ENCODE results near the gene PARP11. TPM values are rescaled to one million over a fixed set of nuclear protein-coding genes. Genes with fewer than 3 reads are reported as not detected.
A peak's percentile ranks its signal among the peaks of the same experiment; 100 is the strongest.

PARP11 gene
- total RNA-seq, 1 donor from 2014 or later: 10.4 TPM

DNA sequence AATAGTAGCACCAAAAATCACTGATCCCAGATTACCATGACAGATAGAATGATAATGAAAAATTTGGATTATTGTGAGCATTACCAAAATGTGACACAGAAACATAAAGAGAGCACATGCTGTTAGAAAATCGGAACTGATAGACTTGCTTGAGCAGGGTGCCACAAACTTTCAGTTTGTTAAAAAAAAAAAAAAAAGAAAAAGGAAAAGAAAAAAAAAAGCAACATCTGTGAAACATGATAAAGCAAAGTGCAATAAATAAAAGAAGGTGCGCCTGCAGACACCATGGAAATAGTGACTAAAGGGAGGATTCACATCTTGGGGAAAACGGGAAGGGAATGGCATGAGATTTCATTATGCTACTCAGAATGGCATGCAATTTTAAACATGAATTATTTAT is 6.6 kb upstream of the PARP11 start:
- no peak overlapping the region for H3K27ac Mint-ChIP-seq (ENCODE audit: unreplicated experiment)
- no peak for FAIRE-seq

DNA sequence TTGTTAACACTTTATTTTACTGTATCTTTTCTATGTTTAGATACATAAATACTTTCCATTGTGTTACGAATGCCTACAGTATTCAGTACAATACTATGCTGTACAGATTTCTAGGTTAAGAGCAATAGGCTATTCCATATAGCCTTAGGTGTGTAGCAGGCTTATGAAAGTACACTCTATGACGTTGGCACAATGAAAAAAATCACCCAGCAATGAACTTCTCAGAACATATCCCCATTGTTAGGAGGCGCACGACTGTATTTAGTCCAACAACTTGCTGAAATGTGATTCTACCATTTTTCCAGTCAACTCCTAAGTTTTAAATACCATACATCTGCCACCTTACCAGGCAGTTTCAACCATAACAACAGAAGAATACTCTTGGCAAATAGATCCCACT is 1.8 kb downstream of the PARP11 start:
- no peak overlapping the region for H3K27ac ChIP-seq (ENCODE audit: low read depth, low read length)
- no peak overlapping the region for H3K4me3 ChIP-seq (ENCODE audit: insufficient read depth, low read depth, low read length)
- H3K36me3 ChIP-seq (ENCODE audit: insufficient read depth, low read length): no peaks in the 10 kb centered on the region
- DNase-seq (ENCODE audit: low read depth) (no peak), FAIRE-seq (no peak)
- Mint-ChIP-seq H3K27me3 (ENCODE audit: low read depth, unreplicated experiment) (no peaks in the 10 kb centered on the region), H3K36me3 (ENCODE audit: low read depth, unreplicated experiment) (no peaks in the 10 kb centered on the region), H3K4me1 (ENCODE audit: low read depth, unreplicated experiment) (peaks cover 16% of the 10 kb centered on the region), H3K27ac (ENCODE audit: unreplicated experiment) (peak overlapping the region; percentile 71), H3K9me3 (ENCODE audit: unreplicated experiment) (peaks cover 2% of the 10 kb centered on the region), H3K4me3 (ENCODE audit: unreplicated experiment) (peak overlapping the region; percentile 91)
- H3K9me3 ChIP-seq (ENCODE audit: insufficient read depth, low read depth, low read length): no peaks in the 10 kb centered on the region
- no peak for TF ChIP-seq EZH2 (IDR thresholded peaks at IDR 0.05; ENCODE audit: insufficient read depth, low read length)
- TF ChIP-seq, protein P1, sequence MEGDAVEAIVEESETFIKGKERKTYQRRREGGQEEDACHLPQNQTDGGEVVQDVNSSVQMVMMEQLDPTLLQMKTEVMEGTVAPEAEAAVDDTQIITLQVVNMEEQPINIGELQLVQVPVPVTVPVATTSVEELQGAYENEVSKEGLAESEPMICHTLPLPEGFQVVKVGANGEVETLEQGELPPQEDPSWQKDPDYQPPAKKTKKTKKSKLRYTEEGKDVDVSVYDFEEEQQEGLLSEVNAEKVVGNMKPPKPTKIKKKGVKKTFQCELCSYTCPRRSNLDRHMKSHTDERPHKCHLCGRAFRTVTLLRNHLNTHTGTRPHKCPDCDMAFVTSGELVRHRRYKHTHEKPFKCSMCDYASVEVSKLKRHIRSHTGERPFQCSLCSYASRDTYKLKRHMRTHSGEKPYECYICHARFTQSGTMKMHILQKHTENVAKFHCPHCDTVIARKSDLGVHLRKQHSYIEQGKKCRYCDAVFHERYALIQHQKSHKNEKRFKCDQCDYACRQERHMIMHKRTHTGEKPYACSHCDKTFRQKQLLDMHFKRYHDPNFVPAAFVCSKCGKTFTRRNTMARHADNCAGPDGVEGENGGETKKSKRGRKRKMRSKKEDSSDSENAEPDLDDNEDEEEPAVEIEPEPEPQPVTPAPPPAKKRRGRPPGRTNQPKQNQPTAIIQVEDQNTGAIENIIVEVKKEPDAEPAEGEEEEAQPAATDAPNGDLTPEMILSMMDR (IDR thresholded peaks at IDR 0.05; ENCODE audit: insufficient read depth, low read depth, low read length): no peak
- no peak overlapping the region for H3K9ac ChIP-seq (ENCODE audit: low read length)
- H3K4me2 ChIP-seq (ENCODE audit: low read length): no peak overlapping the region
- H3K79me2 ChIP-seq (ENCODE audit: insufficient read depth, low read length): peaks cover 26% of the 10 kb centered on the region
- H3K27me3 ChIP-seq (ENCODE audit: insufficient read depth, low read length): no peaks in the 10 kb centered on the region
- H4K20me1 ChIP-seq (ENCODE audit: insufficient read depth, low read length): no peaks in the 10 kb centered on the region
- no peak overlapping the region for H2AFZ ChIP-seq (ENCODE audit: low read depth, low read length)
- H3K4me1 ChIP-seq (ENCODE audit: insufficient read depth, low read length): peaks cover 6% of the 10 kb centered on the region

More for the DNA sequence above, 6.6 kb upstream of the PARP11 start:
- Histone ChIP-seq H3K9ac (ENCODE audit: low read length) (no peak overlapping the region), H3K4me2 (ENCODE audit: low read length) (no peak overlapping the region), H2AFZ (ENCODE audit: low read depth, low read length) (no peak overlapping the region), H3K4me3 (ENCODE audit: insufficient read depth, low read depth, low read length) (no peak overlapping the region), H3K27ac (ENCODE audit: low read depth, low read length) (no peak overlapping the region), H3K79me2 (ENCODE audit: insufficient read depth, low read length) (no peaks in the 10 kb centered on the region), H4K20me1 (ENCODE audit: insufficient read depth, low read length) (no peaks in the 10 kb centered on the region), H3K27me3 (ENCODE audit: insufficient read depth, low read length) (peaks cover 29% of the 10 kb centered on the region), H3K4me1 (ENCODE audit: insufficient read depth, low read length) (no peaks in the 10 kb centered on the region), H3K36me3 (ENCODE audit: insufficient read depth, low read length) (no peaks in the 10 kb centered on the region), H3K9me3 (ENCODE audit: insufficient read depth, low read depth, low read length) (no peaks in the 10 kb centered on the region)
- H3K36me3 Mint-ChIP-seq (ENCODE audit: low read depth, unreplicated experiment): no peaks in the 10 kb centered on the region
- peaks cover 8% of the 10 kb centered on the region for H3K27me3 Mint-ChIP-seq (ENCODE audit: low read depth, unreplicated experiment)
- no peak for TF ChIP-seq EZH2 (IDR thresholded peaks at IDR 0.05; ENCODE audit: insufficient read depth, low read length)
- TF ChIP-seq, protein P1 (IDR thresholded peaks at IDR 0.05; ENCODE audit: insufficient read depth, low read depth, low read length): no peak
- DNase-seq (ENCODE audit: low read depth): no peak
- no peak overlapping the region for H3K4me3 Mint-ChIP-seq (ENCODE audit: unreplicated experiment)
- H3K9me3 Mint-ChIP-seq (ENCODE audit: unreplicated experiment): peaks cover 8% of the 10 kb centered on the region
- H3K4me1 Mint-ChIP-seq (ENCODE audit: low read depth, unreplicated experiment): peaks cover 1% of the 10 kb centered on the region

DNA sequence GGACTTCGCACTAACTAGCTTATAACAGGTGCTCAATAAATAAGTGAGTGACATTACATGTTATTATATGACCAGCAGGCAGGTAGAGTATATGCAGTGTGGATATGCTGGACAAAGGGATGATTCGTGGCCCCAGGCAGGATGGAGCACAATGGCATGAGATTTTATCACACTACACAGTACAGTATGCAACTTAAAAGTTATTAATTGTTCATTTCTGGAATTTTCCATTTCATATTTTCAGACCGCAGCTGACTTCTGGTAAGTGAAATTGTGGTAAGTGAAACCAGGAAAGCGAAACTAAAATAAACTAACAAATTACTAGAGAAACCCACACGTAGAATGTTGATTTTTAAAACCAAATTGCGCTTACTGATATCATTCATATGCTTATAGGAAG is 3.3 kb downstream of the PARP11 start:
- H3K9ac ChIP-seq (ENCODE audit: low read length): no peak overlapping the region
- no peak overlapping the region for H2AFZ ChIP-seq (ENCODE audit: low read depth, low read length)
- Mint-ChIP-seq H3K4me1 (ENCODE audit: low read depth, unreplicated experiment) (peaks cover 16% of the 10 kb centered on the region), H3K9me3 (ENCODE audit: unreplicated experiment) (peaks cover 9% of the 10 kb centered on the region), H3K36me3 (ENCODE audit: low read depth, unreplicated experiment) (peaks cover 2% of the 10 kb centered on the region), H3K4me3 (ENCODE audit: unreplicated experiment) (no peak overlapping the region), H3K27me3 (ENCODE audit: low read depth, unreplicated experiment) (no peaks in the 10 kb centered on the region), H3K27ac (ENCODE audit: unreplicated experiment) (no peak overlapping the region)
- no peaks in the 10 kb centered on the region for H3K27me3 ChIP-seq (ENCODE audit: insufficient read depth, low read length)
- H3K36me3 ChIP-seq (ENCODE audit: insufficient read depth, low read length): no peaks in the 10 kb centered on the region
- no peaks in the 10 kb centered on the region for H4K20me1 ChIP-seq (ENCODE audit: insufficient read depth, low read length)
- TF ChIP-seq, protein P1 (IDR thresholded peaks at IDR 0.05; ENCODE audit: insufficient read depth, low read depth, low read length): no peak
- TF ChIP-seq EZH2 (IDR thresholded peaks at IDR 0.05; ENCODE audit: insufficient read depth, low read length): no peak
- H3K79me2 ChIP-seq (ENCODE audit: insufficient read depth, low read length): peaks cover 26% of the 10 kb centered on the region
- H3K4me1 ChIP-seq (ENCODE audit: insufficient read depth, low read length): peaks cover 6% of the 10 kb centered on the region
- H3K9me3 ChIP-seq (ENCODE audit: insufficient read depth, low read depth, low read length): no peaks in the 10 kb centered on the region
- no peak for DNase-seq (ENCODE audit: low read depth)
- H3K4me2 ChIP-seq (ENCODE audit: low read length): no peak overlapping the region
- no peak overlapping the region for H3K27ac ChIP-seq (ENCODE audit: low read depth, low read length)
- H3K4me3 ChIP-seq (ENCODE audit: insufficient read depth, low read depth, low read length): no peak overlapping the region
- FAIRE-seq: no peak
